Gastroesophageal sphincter (tissue), 4 donors: ENCODE results near the gene ZBTB43. TPM values are rescaled to one million over a fixed set of nuclear protein-coding genes. Genes with fewer than 3 reads are reported as not detected.

Experiments used
- ATAC-seq: fragments of 150-250 bp; one replicate; pipeline ENCODE4 v1.9.1; 2016; ENCODE audit warnings: mild to moderate bottlenecking, moderate library complexity
- H3K27ac ChIP-seq, 4 donors: fragments of 200-600 bp; sonication (generic) in 3 of 4; 1 replicate in 3 of 4; 2 replicates in 1 of 4; pipeline ENCODE4 v1.5.1; 2016 to 2019
- H3K27me3 ChIP-seq: fragments of 200-600 bp; sonication (generic); one replicate; pipeline ENCODE4 v1.5.1; 2019
- H3K36me3 ChIP-seq, 2 donors: fragments of 200-600 bp; sonication (generic); one replicate each; pipeline ENCODE4 v1.5.1; 2019; ENCODE audit warnings: control low read depth in 1 of 2
- H3K4me1 ChIP-seq, 3 donors: fragments of 200-600 bp; sonication (generic); 1 replicate in 2 of 3; 2 replicates in 1 of 3; pipeline ENCODE4 v1.5.1; 2016 to 2019; ENCODE audit warnings: control low read depth in 2 of 3
- H3K4me3 ChIP-seq, 2 donors: fragments of 200-600 bp; sonication (generic); one replicate each; pipeline ENCODE4 v1.5.1; 2019; ENCODE audit warnings: mild to moderate bottlenecking in 1 of 2, moderate library complexity in 1 of 2
- H3K9me3 ChIP-seq, 3 donors: fragments of 200-600 bp; sonication (generic); one replicate each; pipeline ENCODE4 v1.5.1; 2017 to 2019; ENCODE audit warnings: control low read depth in 2 of 3
- CTCF ChIP-seq, 4 experiments: fragments of 200-600 bp in 2 of 4; fragments of 450-650 bp in 2 of 4; sonication (generic) in 1 of 4; IDR thresholded peaks; one replicate each; pipeline ENCODE4 v1.5.1; 2017 to 2019; ENCODE audit warnings: antibody characterized with exemption in 4 of 4, mild to moderate bottlenecking in 2 of 4, moderate library complexity in 2 of 4
- EP300 ChIP-seq: sonication (generic); formaldehyde crosslinking; IDR thresholded peaks from one replicate; pipeline ENCODE4 v1.6.1; 2017; ENCODE audit warnings: antibody characterized with exemption, mild to moderate bottlenecking
- POLR2A ChIP-seq, 2 donors: fragments of 450-650 bp; IDR thresholded peaks; one replicate each; pipeline ENCODE4 v1.6.1; 2017; ENCODE audit warnings: antibody characterized with exemption in 2 of 2, mild to moderate bottlenecking in 2 of 2, moderate library complexity in 1 of 2
- POLR2AphosphoS5 ChIP-seq: sonication (generic); formaldehyde crosslinking; IDR thresholded peaks from one replicate; pipeline ENCODE4 v1.6.1; 2017; ENCODE audit warnings: antibody characterized with exemption
- WGBS, 2 donors: methylation state at CpG; one replicate each; pipeline ENCODE4 v1.1.5; 2018; ENCODE audit warnings: low coverage in 1 of 2; 5-methylcytosine and 5-hydroxymethylcytosine counted together
- total RNA-seq, 4 donors: library from RNA; depleted of rRNA; stranded (reverse); fragments of >200 nt; gene quantifications; one replicate each; pipeline ENCODE4 v1.1.0, GENCODE V29; 2016

The ZBTB43 gene
- total RNA-seq, 4 donors from 2014 or later, result 9.7 to 12.3 (median 10.7) TPM

- no peak for ATAC-seq
- 75 to 82% methylated on average over 7 to 9 of the region's 9 CpGs for WGBS, 2 donors
Measured at GRCh38 chr9:126874546-126875314, 69.9 kb downstream of the ZBTB43 start.

GRCh38 chr9:126875756-126876510 lies 71.1 kb downstream of the ZBTB43 start:
- TF ChIP-seq POLR2AphosphoS5 (no peak), EP300 (no peak), CTCF (IDR thresholded peaks at IDR 0.05) (no peak), POLR2A (IDR thresholded peaks at IDR 0.05) (no peak)
- ATAC-seq, result no peak
- no peak overlapping the region for H3K27ac ChIP-seq
- H3K4me1 ChIP-seq, result peaks cover 0 to 7% (median 0%) of the 10 kb centered on the region in 3 donors
- peaks cover 0 to 22% of the 10 kb centered on the region in 2 donors for H3K36me3 ChIP-seq
- H3K4me3 ChIP-seq, result no peak overlapping the region
- 80 to 87% methylated on average over 3 of the region's 4 CpGs for WGBS, 2 donors
- H3K27me3 ChIP-seq, result no peaks in the 10 kb centered on the region
- no peaks in the 10 kb centered on the region for H3K9me3 ChIP-seq

More at GRCh38 chr9:126874546-126875314, 69.9 kb downstream of the ZBTB43 start:
- TF ChIP-seq CTCF (IDR thresholded peaks at IDR 0.05), result no peak
- TF ChIP-seq POLR2AphosphoS5, result no peak
- no peak for TF ChIP-seq EP300
- TF ChIP-seq POLR2A (IDR thresholded peaks at IDR 0.05), result no peak
- Histone ChIP-seq H3K4me1 (peaks cover 0 to 7% (median 0%) of the 10 kb centered on the region in 3 donors), H3K4me3 (no peak overlapping the region), H3K27ac (no peak overlapping the region), H3K27me3 (no peaks in the 10 kb centered on the region), H3K36me3 (peaks cover 0 to 10% of the 10 kb centered on the region in 2 donors), H3K9me3 (no peaks in the 10 kb centered on the region)

GRCh38 chr9:126876531-126876930 lies 71.7 kb downstream of the ZBTB43 start:
- no peak overlapping the region for H3K4me3 ChIP-seq
- 59 to 71% methylated on average over 4 of the region's 4 CpGs for WGBS, 2 donors
- H3K9me3 ChIP-seq, result no peaks in the 10 kb centered on the region
- ATAC-seq, result no peak
- peaks cover 0 to 7% (median 0%) of the 10 kb centered on the region in 3 donors for H3K4me1 ChIP-seq
- no peaks in the 10 kb centered on the region for H3K27me3 ChIP-seq
- H3K36me3 ChIP-seq, result peaks cover 0 to 24% of the 10 kb centered on the region in 2 donors
- H3K27ac ChIP-seq, result no peak overlapping the region
- TF ChIP-seq POLR2A (IDR thresholded peaks at IDR 0.05), result no peak
- no peak for TF ChIP-seq CTCF (IDR thresholded peaks at IDR 0.05)
- TF ChIP-seq EP300, result no peak
- TF ChIP-seq POLR2AphosphoS5, result no peak

- ATAC-seq, result no peak
- Histone ChIP-seq H3K9me3 (no peaks in the 10 kb centered on the region), H3K27ac (no peak overlapping the region), H3K4me1 (peaks cover 0 to 7% (median 0%) of the 10 kb centered on the region in 3 donors), H3K4me3 (no peak overlapping the region), H3K36me3 (peaks cover 0 to 29% of the 10 kb centered on the region in 2 donors), H3K27me3 (no peaks in the 10 kb centered on the region)
- TF ChIP-seq EP300, result no peak
- 90 to 94% methylated on average over 7 to 8 of the region's 9 CpGs for WGBS, 2 donors
Measured at GRCh38 chr9:126877418-126877817, 72.6 kb downstream of the ZBTB43 start.

- H3K27ac ChIP-seq, result no peak overlapping the region
- WGBS, 2 donors, result 59 to 78% methylated on average over 8 to 9 of the region's 9 CpGs
- ATAC-seq, result no peak
- H3K4me3 ChIP-seq, result no peak overlapping the region
- no peaks in the 10 kb centered on the region for H3K27me3 ChIP-seq
- H3K4me1 ChIP-seq, result peaks cover 0 to 7% (median 0%) of the 10 kb centered on the region in 3 donors
- no peak for TF ChIP-seq POLR2AphosphoS5
- no peak for TF ChIP-seq EP300
- no peak for TF ChIP-seq CTCF (IDR thresholded peaks at IDR 0.05)
- no peak for TF ChIP-seq POLR2A (IDR thresholded peaks at IDR 0.05)
- no peaks in the 10 kb centered on the region for H3K9me3 ChIP-seq
- H3K36me3 ChIP-seq, result peaks cover 0 to 44% of the 10 kb centered on the region in 2 donors
Measured at GRCh38 chr9:126879288-126879687, 74.4 kb downstream of the ZBTB43 start.
